CD4-positive, alpha-beta T cell treated with Interleukin-6 at 100 ng/mL for 8 hours (primary cell): Measurements from ENCODE around the gene TMC4.
"Not testable (repeated sequence)": the region's sequence is repeated elsewhere in the genome, so short reads cannot be mapped to it uniquely, and the experiment has no call there.

Experiments
- DNase-seq: peaks from one replicate; pipeline ENCODE4 v3.0.0-alpha.2; 2020; ENCODE audit warnings: mixed read lengths, low spot score

Gene TMC4

GRCh38 chr19:54179262-54179852 lies 6.4 kb upstream of the TMC4 start:
- no peak for DNase-seq

DNA sequence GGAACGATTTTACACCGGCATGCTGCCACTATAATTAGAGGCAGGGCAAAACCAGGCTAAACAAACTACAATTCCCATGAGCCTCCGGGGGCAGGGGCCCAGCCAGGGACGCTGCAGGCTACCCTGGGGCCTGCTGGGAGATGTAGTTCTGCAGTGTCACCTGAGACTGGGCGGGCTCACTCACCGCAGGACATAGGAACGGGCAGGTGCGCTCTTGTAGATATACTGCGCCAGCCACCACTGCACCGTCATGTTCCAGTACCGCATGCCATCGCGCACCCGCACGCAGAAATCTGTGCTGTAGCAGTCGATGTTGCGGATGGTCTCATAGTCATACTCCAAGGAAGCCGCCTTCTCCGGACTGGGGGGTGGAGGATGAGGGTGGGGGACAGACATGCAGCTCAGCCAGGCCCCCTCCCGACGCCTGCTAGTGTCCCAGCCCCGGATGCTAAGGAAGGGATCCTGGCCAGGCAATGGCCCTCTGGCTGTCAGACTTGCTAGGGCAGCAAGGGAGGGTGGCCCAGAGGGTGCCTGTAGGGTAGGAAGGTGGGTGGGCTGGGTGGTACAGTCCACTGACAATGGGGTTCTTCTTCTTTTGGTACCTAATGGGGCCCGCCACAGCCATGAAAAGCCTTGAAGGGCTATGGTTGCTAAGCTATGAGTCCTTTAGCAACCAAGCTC lies 5.8 kb upstream of the TMC4 start:
- DNase-seq: no peak

- DNase-seq: no peak
These were observed 1.2 kb upstream of the TMC4 start for GRCh38 chr19:54173951-54174834.

- DNase-seq: no peak
These were observed 369 bp upstream of the TMC4 start for GRCh38 chr19:54173359-54173699.

DNA sequence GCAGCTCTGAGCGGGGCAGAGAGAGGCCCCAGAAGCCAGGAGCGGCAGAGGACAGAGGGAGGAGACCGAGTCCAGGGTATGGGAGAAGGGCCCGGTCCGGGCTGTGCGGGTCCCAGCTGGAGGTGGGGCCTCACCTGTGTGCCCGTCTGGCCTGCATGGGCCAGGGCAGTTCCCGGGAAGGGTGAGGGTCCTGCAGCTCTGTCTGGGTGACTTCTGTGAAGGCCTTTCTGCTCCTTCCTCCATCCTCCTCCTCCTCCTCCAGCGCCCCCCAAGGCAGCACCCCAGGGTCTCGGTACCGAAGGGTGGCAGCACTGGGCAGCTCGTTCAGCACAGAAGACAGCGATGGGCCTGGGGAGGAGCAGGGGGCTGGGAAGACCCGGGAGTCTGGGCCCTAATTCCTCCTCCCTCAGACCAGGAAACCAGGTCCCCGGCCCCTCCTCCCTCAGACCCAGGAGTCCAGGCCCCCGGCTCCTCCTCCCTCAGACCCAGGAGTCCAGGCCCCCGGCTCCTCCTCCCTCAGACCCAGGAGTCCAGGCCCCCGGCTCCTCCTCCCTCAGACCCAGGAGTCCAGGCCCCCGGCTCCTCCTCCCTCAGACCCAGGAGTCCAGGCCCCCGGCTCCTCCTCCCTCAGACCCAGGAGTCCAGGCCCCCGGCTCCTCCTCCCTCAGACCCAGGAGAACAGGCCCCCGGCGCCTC lies 1.1 kb downstream of the TMC4 start:
- DNase-seq: not testable (repeated sequence)

GRCh38 chr19:54169149-54169740 lies 3.7 kb downstream of the TMC4 start:
- no peak for DNase-seq

DNA sequence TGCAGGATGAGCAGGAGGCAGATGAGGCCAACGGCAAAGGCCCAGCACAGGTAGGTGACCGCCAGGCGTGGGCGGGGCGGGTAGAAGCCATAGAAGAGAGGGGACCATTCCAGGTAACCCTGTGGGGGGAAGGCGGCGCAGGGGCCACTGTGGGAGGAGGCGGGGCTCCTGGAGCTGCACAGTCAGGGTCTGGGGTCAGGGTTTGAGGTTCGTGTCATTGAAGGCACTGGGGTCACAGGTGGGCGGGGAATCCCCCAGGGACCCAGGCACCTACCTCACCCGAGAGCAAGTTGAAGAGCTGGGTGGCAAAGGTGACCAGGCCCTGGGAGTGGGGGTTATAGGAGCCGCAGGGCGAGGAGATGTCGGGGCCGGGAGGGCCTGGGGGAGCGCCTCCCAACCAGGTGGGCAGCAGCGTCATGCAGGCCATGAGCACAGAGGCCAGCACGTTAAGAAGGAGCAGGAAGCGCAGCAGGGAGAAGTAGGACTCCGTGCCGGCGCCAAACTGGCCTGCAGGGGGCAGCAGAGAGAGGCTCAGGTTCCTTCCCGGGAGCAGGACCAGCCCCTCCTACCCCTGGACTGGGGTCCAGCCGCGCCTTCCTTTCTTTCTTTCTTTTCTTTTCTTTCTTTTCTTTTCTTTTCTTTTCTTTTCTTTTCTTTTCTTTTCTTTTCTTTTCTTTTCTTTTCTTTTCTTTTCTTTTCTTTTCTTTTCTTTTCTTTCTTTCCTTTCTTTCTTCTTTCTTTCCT lies 4.6 kb downstream of the TMC4 start:
- peak; percentile 87 for DNase-seq

GRCh38 chr19:54165222-54165621 lies 7.7 kb downstream of the TMC4 start:
- DNase-seq: no peak

DNA sequence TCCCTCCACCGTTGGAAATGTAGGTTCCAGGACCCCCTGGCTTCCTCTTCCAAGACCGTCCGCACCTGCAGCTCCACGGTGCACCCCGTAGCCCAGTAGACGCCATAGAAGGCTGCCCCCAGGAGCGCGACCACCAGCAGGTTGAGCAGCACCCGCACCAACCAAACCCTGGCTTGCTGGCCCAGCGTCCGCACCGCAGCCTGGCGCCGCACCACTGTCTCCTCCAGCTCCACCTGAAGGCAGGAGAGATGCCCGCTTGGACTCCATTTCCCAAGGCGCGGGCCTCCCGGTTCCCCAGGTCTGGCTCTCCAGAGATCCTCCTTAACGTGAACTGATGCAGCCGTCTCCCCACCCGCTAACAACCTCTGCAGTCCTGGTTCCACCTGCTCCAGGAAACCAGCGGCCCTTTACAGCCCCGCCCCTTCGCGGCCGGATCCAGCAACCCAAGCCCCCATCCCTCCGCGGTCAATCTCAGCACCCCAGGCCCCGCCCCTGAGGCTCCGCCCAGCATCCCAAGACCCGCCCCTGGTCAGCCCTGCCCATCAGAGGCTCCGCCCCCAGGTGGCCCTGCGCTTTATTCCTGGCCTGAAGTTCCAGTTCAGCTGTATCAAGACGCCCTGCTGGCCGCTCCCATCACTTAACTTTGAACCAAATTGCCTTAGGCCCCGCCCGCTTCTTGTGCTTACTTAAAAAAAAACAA lies 8.4 kb downstream of the TMC4 start:
- DNase-seq: peak; percentile 67

GRCh38 chr19:54162884-54163283 lies 10.1 kb downstream of the TMC4 start:
- no peak for DNase-seq

DNA sequence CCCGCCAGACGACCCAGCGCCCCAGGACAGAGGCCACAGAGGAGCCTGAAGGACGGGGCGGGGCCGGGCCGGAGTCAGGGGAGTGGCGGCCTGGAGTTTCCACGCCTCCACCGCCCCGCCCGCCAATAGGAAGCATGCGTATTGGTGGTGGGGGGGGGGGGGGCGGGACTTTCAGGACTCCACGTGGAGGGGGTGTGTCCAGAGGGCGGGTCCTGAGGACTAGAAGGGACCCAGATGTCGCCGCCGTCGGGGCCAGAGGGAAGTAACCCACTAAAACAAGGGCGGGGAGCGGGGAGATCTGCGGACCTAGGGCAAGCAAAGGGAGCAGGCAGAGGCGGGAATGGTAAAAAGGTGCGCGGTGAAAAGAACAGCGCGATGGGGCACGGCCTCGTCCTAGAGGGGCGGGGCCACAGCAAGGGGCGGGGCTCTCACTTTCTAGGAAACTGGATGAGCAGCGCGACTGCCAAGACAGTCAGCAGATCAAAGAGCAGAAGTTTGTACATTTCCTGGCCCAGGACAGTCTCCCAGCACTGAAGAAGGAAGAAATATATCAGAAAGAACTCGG lies 10.6 kb downstream of the TMC4 start:
- DNase-seq: peak; percentile 85

GRCh38 chr19:54160854-54161253 lies 12.1 kb downstream of the TMC4 start:
- DNase-seq: no peak

- no peak for DNase-seq
These were observed 12.7 kb downstream of the TMC4 start for GRCh38 chr19:54160182-54160811.

DNA sequence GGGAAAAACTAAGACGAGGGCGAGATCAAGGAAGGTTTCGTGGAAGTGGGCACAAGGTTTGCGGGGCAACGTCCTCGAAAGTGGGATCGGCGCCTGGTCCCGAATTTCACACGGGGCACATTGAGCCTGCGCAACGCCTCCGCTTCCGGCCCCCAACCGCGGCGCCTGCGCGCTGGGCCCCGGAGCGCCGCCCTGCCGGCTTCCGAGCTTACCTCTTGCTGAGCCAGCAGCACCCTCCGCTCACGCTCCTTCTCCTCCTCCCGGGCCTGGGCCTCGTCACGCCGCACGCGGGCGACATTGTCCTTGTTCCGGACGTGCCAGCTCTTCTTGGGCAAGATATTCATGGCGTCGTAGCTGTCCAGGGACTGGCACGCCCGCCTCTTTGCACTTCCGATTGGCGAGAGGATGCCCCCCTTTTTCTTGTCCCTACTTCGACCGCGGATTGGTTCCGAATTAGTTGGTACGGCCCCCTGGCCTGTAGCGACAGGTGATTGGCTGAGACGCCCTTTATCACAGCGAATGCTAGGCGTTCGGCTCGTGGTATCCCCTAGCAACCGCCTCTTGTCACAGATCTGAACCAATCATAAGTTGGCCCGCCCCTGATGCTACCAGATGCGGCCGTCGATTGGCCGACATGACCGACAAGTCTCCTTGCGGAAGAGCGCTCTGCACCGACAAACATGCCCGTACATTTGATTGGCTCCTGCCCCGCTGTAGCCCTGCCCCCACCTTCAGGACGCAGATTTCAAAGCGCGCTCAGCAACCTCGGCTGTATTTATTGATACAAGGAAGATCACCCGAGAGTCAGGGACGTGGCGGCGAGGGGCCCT lies 13.4 kb downstream of the TMC4 start, which contains the start of gene LENG1:
Gene LENG1 (minus strand): TSS at position 370 of the 830 bp plus-strand sequence. CDS start 26 bp downstream, at position 344.
- DNase-seq: peak; percentile 100

- DNase-seq: no peak
These were observed 14.1 kb downstream of the TMC4 start for GRCh38 chr19:54158812-54159351.

GRCh38 chr19:54156953-54157352 lies 16.0 kb downstream of the TMC4 start:
- DNase-seq: no peak

GRCh38 chr19:54156490-54156889 lies 16.5 kb downstream of the TMC4 start:
- DNase-seq: no peak

DNA sequence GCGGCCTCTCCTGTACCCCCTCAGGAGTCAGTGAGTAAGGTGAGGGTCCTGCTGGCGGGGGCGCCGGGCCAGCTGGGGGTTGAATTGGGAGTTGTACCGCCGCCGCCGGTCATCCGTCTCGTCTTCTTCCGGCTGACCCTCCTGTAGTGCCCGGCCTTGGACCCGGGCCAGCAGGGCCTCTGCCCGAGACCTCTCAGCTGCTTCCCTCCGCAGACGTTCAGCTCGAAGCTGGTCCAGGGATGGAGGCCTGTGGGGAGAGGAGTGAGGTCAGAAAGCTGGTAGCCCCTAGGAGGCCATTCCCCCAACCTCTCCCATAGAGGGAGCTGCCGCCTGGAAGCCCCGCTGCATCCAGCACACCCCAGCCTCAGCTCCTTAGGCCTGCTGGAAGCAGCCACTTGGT lies 17.3 kb downstream of the TMC4 start:
- no peak for DNase-seq
